ENCODE measurements around the gene DLGAP3. TPM values are rescaled to one million over a fixed set of nuclear protein-coding genes. Genes with fewer than 3 reads are reported as not detected.

The DLGAP3 gene
- total RNA-seq, 6 experiments from 2014 or later, result 0.07 TPM; not detected in 5

GRCh38 chr1:34928066-34928696 is 1.3 kb downstream of the DLGAP3 start:
- peaks cover 38% of the 10 kb centered on the region for H3K27me3 Mint-ChIP-seq (ENCODE audit: insufficient read depth)
- H3K4me3 Mint-ChIP-seq, result no peak overlapping the region
- peaks cover 6% of the 10 kb centered on the region for H3K4me1 Mint-ChIP-seq (ENCODE audit: low read depth)
- TF ChIP-seq, protein P1, sequence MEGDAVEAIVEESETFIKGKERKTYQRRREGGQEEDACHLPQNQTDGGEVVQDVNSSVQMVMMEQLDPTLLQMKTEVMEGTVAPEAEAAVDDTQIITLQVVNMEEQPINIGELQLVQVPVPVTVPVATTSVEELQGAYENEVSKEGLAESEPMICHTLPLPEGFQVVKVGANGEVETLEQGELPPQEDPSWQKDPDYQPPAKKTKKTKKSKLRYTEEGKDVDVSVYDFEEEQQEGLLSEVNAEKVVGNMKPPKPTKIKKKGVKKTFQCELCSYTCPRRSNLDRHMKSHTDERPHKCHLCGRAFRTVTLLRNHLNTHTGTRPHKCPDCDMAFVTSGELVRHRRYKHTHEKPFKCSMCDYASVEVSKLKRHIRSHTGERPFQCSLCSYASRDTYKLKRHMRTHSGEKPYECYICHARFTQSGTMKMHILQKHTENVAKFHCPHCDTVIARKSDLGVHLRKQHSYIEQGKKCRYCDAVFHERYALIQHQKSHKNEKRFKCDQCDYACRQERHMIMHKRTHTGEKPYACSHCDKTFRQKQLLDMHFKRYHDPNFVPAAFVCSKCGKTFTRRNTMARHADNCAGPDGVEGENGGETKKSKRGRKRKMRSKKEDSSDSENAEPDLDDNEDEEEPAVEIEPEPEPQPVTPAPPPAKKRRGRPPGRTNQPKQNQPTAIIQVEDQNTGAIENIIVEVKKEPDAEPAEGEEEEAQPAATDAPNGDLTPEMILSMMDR (IDR thresholded peaks at IDR 0.05), result no peak
- H3K9me3 Mint-ChIP-seq, result no peaks in the 10 kb centered on the region
- H3K27ac Mint-ChIP-seq, result no peak overlapping the region
- H3K36me3 Mint-ChIP-seq (ENCODE audit: low read depth), result peaks cover 6% of the 10 kb centered on the region; the same call in 1 of the 2 replicates
- DNase-seq, result no peak

DNA sequence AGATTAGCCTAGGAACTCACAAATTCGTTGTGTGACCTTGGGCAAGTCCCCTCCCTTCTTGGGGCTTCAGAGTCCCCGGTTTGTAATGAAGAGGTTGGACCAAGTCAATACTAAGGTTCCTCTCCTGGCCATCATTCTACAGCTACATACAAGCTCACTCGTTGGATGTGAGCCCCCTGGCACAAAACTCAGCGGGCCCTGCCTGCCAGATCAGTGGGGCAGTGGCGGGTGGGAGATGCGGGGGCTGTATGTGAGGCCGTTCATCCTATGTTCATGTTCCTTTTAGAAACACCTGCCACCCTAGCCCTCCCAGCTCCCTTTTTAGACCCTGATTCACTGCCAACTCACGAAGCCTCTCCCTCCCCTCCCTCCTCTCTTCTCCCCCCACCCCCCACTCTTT is 2.1 kb downstream of the DLGAP3 start:
- Mint-ChIP-seq H3K4me1 (ENCODE audit: low read depth) (peaks cover 6% of the 10 kb centered on the region), H3K4me3 (no peak overlapping the region), H3K9me3 (no peaks in the 10 kb centered on the region), H3K27ac (no peak overlapping the region), H3K36me3 (ENCODE audit: low read depth) (peaks cover 6% of the 10 kb centered on the region; the same call in 1 of the 2 replicates), H3K27me3 (ENCODE audit: insufficient read depth) (peaks cover 34% of the 10 kb centered on the region)
- no peak for DNase-seq
- TF ChIP-seq, protein P1 (IDR thresholded peaks at IDR 0.05), result no peak

DNA sequence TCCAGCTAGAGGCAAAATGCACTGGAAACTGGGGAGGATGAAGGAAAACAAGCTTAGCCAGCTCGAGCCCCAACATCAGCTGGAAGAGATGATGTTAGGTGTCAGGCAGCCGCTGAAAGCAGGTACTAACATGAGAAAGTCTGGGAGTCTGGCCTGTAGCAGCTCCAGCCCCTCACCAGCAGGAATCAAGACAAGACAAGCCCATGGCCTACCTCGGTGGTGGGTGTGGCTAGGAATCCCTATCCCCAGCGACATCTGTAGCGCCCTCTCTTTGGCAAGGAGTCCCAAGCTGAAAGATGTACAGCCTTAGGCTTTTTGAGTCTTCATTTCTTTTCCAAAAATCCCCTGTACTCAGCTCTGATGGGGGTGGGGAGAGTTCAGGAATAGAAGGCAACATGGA is 2.6 kb downstream of the DLGAP3 start:
- Mint-ChIP-seq H3K4me3 (no peak overlapping the region), H3K9me3 (no peaks in the 10 kb centered on the region), H3K27me3 (ENCODE audit: insufficient read depth) (peaks cover 31% of the 10 kb centered on the region), H3K27ac (no peak overlapping the region), H3K36me3 (ENCODE audit: low read depth) (peaks cover 6% of the 10 kb centered on the region; the same call in 1 of the 2 replicates), H3K4me1 (ENCODE audit: low read depth) (peaks cover 6% of the 10 kb centered on the region)
- no peak for DNase-seq
- TF ChIP-seq, protein P1 (IDR thresholded peaks at IDR 0.05), result no peak

GRCh38 chr1:34926156-34926555 is 3.3 kb downstream of the DLGAP3 start:
- Mint-ChIP-seq H3K4me1 (ENCODE audit: low read depth) (peaks cover 6% of the 10 kb centered on the region), H3K27ac (no peak overlapping the region), H3K36me3 (ENCODE audit: low read depth) (peaks cover 6% of the 10 kb centered on the region; the same call in 1 of the 2 replicates), H3K4me3 (no peak overlapping the region), H3K27me3 (ENCODE audit: insufficient read depth) (peaks cover 26% of the 10 kb centered on the region), H3K9me3 (no peaks in the 10 kb centered on the region)
- DNase-seq, result no peak
- TF ChIP-seq, protein P1 (IDR thresholded peaks at IDR 0.05), result no peak

DNA sequence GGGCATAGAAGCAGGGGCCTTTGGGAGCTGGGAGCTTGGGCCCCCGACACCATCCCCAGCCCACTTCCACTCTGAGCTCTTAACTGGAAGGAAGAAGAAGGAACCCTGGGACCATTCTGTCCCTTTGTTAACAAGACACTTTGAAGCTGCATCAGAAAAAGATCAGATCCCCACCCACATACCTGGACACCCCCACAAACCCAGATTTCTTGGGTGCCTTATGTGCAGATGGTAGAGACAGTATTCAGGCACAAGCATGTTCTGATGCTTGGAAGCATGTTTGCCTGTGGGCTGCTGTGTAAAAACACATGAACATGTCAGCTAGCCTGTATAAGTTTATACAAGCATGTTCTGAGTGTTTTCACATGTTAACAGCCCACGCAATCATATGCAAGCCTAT is 3.7 kb downstream of the DLGAP3 start:
- H3K4me1 Mint-ChIP-seq (ENCODE audit: low read depth), result peaks cover 6% of the 10 kb centered on the region
- H3K27me3 Mint-ChIP-seq (ENCODE audit: insufficient read depth), result peaks cover 22% of the 10 kb centered on the region
- H3K27ac Mint-ChIP-seq, result no peak overlapping the region
- H3K9me3 Mint-ChIP-seq, result no peaks in the 10 kb centered on the region
- H3K36me3 Mint-ChIP-seq (ENCODE audit: low read depth), result peaks cover 6% of the 10 kb centered on the region; the same call in 1 of the 2 replicates
- TF ChIP-seq, protein P1 (IDR thresholded peaks at IDR 0.05), result no peak
- DNase-seq, result no peak
- H3K4me3 Mint-ChIP-seq, result no peak overlapping the region
